CMK (cell line): ENCODE data around the gene NSG1.
"Not testable (repeated sequence)": the region's sequence is repeated elsewhere in the genome, so short reads cannot be mapped to it uniquely, and the experiment has no call there.

Source experiments
- DNase-seq: peaks from one replicate; pipeline ENCODE4 v3.0.0-alpha.2; 2010; ENCODE audit warnings: low read depth

The NSG1 gene, protein sequence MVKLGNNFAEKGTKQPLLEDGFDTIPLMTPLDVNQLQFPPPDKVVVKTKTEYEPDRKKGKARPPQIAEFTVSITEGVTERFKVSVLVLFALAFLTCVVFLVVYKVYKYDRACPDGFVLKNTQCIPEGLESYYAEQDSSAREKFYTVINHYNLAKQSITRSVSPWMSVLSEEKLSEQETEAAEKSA

DNA sequence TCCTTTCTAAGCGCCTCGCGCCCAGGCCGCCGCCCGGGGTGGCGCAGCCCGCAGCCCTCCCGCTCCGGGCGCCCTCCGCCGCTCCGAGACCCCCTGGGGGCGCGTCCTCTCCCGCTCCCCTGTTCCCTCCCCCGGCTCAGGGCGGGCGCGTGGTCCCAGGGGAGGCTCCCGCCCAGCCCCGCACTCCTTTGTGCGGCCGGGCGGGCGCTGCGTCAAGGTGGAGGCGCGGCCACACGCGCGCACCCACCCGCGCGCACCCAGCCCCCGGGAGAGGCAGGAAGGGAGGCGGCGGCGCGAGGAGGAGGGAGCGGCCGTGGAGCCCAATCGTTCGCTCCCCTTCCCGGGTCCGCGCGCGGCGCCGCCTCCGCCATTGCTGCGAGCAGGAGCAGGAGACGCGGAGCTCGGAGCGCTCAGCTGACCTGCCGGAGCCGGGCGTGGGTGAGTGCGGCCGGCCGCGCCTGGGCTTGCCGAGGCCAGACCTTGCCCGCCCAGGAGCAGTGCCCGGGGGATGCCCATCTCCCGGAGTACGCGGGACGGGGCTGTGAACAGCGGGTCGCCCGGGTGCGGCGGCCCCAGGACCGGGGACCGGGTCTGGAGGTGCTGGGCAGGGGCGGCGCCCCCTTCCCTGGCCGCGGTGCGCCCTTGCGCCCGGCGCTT lies at the start of gene NSG1:
TSS of gene NSG1 (plus strand) at position 367 of the 657 bp plus-strand sequence. CDS start 528 bp downstream, outside the sequence.
- no peak for DNase-seq

DNA sequence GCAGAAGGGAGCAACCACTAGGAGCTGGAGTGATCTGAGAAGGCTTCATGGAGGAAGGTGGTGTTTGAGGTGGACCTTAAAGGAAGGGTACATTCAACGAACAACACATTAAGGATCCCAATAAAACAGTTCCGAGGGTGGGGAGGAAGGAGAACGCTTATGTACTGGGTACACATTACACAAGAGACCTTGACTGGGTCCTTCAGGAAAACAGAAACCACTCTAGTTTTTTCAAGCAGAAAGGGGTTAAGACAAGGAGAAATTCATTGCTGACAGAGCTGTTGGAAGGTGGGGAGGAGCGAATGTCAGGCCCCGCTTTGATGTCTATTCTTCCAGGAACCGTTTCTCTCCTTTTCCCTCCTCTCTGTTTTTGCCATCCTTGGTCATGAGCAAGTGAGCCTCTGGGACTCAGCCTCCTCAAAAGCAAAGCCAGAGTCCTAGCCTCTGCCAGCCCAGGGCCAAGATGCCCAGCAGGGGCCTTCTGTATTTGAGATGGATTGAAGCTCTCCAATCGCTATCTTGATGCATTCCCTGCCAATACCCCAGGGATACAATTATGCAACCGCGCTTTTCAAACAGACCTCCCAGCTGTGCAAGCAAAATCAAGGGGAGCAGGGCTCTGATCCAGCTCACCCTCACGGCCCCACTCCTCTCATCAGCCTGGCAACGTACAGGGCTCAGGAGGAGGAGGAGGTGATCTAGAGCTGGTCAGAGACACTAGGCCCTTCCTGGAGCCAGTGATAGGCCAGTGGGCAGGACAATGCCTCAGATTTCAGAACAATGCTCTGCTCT lies 48.5 kb upstream of the NSG1 start:
- DNase-seq: no peak

DNA sequence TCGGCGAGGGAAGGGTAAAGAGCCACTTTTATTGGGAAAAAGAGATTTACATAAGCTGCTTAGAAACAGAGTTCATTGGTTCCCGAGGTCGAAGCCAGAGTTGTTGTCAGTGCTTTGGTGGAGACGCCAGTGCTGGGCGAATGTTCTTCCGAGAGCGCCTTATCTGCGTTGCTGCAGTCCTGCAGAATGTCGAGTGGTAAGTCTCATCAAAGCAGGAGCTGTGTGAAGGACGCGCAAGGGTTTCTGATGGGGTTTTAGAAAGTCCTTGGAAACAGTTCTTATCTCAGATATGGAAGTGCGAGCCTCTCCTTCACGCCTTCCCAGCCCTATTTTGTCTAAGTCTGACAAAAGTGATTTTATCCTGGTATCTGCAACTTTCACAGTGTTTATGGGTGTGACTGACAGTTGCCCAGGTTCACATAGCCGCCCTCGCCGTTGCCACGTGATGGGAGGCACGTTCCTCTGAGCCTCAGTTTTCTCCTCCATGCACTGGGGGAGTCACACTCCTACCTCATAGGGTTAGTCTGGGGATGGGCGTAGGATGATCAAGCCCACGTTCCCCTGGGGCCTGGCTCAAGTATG lies 47.3 kb upstream of the NSG1 start:
- no peak for DNase-seq

DNA sequence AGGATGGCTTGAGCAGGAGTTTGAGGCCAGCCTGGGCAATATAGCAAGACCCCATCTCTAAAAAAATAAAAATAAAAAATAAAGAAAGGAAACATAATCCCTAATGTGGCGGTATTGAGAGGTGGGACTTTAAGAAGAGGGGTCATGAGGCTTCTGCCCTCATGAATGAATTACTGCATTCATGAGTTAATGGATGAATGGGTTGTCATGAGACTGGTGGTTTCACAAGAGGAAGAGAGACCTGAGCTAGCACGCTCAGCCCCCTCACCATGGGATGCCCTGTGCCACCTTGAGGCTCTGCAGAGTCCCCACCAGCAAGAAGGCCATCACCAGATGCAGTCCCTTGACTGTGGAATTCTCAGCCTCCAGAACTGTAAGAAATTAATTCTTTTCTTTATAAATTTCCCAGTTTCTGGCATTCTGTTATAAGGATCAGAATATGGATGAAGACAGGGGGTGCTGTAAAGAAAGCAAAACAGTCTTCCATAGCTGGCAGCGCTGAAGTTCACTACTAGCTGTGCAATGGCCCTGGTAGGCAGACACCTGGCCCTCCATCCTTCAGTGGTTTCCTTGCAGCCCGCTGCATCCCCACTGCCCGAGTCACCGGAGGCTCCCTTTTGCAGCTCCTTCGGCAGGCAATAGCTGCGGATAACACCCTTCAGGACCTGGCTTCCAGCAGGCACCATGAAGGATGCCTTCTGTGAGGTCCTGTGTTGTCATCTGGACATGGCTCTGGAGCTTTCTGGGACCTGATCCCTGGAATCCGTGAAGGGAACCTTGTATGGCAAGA lies 44.8 kb upstream of the NSG1 start:
- no peak for DNase-seq

DNA sequence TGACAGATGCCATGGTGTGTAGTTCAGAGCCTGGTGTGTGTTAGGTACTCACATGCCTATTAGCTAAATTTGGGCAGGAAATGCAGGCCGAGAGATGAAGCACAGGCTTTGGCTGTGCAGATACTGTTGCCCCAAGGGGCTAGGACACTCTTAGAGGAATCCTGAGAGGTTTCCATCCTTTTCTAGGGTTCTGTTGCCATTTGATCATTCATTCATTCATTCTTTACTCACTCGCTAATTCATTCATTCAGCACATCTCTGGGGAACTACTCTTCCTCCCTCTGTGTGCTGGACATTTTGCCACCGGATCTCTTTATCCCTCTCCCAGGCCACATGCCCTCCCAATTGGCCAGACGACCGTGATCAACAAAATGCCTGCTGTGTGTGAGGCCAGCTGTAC lies 43.9 kb upstream of the NSG1 start:
- DNase-seq: no peak

DNA sequence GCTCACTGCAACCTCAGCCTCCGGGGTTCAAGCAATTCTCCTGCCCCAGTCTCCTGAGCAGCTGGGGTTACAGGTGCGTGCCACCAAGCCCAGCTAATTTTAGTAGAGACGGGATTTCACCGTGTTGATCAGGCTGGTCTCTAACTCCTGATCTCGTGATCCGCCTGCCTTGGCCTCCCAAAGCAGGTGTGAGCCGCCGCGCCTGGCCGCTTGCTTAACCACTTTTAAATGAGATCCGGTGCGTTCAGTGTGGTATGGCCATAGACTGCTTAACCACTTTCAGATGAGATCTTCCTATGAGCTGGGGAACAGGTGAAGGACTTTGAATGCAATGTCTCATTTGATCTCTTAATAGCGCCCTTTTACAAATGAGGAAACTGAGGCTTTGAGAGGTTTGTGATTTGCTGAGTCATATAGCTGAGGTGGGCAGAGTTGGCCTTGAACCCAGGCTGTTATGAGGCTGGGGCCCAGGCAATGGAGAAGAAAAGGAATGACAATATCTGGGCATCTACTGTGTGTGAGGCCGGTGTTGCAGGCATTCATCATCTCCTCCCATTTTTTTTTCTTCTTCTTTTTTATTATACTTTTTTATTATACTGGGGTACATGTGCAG lies 41.9 kb upstream of the NSG1 start:
- no peak for DNase-seq

DNA sequence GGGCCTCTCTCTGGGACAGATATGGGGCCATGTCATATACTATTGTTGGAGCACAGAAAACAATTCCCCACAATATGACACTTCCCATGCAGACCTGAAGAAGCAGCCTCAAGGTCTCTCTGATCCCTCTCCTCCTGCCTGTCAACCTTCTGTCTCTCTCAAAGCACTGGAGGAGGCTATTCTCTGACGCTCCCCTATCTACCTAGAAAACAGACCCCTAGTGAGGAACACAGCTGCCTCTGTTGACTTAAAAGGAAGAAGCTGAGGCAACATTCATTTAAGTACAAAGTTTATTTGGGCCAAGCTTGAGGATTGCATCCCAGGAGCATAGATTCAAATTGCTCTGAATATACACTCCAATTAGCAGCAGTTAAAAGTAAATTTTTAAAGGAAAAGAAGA lies 39.3 kb upstream of the NSG1 start:
- no peak for DNase-seq

DNA sequence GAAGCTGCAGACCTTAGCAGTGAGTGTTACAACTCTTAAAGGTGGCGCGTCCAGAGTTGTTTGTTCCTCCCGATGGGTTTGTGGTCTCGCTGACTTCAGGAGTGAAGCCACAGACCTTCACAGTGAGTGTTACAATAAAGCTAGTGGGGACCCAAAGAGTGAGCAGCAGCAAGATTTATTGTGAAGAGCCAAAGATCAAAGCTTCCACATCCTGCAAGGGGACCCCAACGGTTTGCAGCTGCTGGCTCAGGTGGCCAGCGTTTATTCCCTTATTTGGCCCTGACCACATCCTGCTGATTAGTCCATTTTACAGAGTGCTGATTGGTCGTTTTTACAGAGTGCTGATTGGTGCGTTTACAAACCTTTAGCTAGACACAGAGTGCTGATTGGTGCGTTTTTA lies 38.3 kb upstream of the NSG1 start:
- not testable (repeated sequence) for DNase-seq

DNA sequence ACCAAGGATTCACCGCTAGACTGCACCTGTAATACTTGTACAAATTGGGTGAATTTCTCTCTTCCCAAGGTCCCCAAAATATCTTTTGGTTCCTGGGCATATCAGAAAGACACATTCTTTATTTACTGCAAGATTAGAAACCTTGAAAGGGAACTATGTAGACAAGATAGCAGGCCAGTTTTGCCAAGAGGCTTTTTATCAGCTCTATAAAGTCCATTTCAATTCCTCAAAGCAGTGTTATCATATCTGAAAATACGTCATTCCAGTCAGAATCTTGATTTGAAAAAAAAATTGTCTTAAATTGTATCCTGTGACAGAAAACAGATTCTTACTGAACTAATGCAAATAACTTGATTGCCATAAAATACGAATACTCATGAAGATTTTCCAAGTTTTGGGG lies 37.0 kb upstream of the NSG1 start:
- DNase-seq: no peak

DNA sequence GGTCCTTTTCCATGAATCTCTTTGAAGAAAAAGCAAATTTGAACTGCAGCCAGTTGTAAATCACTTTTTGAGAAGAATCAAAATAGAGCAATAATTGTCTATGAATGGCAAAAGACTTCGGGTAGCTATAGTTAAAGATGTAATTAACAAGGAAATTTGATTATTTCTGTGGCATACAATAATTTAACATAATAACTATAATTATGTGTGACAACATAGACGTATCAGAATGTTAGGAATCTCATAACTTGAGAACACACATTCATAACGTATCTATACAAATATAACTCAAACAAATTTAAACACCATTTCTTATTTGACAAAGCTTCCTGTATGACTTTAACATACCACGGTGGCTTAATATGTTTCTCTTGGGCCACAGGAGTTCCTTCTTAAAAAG lies 36.0 kb upstream of the NSG1 start:
- DNase-seq: no peak

DNA sequence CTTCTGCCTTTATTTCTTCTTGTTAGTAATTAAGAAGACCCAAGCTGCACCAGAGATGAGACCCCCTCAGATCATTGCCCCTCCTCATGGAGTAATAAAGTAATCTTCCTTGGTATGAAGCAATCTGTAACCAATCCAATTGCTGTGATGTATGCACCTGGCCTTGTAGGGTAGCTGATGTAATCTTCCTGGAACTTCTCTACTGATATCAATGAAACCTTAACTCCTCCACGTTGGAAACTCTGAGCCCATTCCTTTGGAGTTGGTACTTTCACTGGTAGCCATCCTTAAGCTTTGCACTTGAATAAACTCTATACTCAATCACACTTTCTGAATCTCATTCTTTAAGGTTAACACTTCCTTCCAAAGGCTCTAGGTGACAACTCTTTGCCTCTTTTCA lies 31.6 kb upstream of the NSG1 start:
- no peak for DNase-seq

DNA sequence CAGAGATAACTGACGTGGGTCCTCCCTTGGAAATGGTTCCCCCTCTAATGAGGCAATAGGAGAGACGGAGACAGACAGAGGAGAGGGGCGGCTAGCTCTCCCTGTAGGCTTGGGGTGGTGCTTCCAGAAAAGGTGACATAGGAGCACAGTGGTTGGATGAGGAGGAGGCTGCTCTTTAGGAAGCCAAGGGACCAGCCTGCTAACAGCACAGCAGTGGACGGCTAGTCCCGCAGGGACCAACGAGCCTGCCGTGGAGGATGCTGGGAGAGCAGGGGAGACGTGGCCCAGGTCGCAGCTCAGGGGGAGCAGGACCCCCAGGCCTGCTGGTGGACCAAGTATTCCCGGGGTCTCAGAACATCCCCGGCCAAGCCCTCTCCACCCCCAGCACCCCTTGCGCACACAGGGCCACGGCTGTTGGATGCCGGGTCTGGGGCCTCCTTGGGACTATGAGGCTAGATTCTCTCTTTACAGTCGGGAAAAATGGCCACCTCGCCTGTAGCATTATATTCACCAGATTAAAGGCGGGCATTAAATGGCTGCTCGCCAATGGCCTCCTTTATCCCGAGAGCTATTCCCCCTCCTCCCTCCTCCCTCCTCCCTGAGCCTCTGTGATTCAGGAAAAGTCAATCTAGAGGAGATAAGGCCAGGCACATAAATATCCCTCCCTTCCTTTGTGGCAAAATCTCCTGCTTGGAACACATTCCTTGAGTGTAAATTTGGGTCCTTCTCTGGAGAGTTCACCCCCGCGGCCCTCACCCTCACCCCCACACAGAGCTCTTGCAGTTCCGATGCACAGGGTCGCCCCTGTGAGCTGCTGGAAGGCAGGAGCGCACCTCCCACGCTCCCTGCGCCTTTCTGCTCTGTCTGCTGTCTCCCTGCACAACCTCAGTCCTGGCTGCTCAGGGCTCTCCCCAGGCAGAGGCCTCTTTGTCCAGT lies 30.5 kb upstream of the NSG1 start:
- DNase-seq: no peak

DNA sequence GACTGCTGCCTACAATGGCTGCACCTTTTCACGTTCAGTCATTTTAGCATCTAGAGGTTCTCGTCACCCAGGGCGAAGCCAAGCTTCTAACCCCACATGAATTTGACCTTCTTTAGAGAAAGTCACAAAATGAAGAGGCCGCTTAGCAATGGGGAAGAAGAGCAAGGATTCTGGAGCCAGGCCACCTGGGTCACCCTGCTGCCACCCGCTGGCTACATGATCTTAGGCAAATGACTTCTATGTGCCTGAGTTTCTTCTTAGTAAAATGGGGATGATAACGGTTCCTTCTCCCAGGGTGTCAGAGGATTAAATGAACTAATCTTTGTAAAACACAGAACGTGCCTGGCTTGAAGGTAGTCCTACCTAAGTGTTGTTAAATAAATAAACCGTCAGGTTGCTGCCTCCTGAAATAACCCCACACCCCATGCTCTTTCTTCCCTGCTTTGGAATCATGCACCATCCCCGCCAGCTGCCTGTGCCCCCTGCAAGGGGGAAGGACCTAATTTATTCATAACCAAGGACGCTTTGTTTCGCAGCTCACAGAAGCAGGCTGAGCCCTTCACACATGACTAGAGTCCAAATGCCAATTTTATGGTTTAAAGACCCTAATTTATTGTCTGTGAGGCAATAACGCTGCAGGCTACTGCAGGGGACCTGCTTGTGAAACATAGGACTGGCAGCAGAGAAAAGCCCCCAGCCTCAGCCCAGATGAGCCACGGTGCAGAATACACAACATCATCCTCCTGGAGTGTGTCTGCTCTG lies 28.6 kb upstream of the NSG1 start:
- DNase-seq: no peak

DNA sequence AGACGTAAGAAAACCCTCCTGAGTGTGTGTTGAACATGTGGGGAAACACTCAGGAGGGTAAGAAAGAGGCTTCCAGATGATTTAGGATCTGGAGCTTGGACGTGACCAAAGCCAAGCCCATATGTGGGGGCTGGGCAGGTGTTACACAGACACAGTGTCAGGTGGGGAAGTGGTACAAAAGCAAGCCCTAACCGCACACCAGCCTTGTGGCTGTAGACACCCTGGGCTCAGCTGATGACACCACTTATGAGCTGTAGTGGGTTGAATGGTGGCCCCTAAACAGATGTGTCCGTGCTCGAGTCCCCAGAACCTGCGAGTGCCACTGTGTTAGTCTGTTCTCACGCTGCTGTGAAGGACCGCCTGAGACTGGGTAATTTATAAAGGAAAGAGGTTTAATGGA lies 25.0 kb upstream of the NSG1 start:
- DNase-seq: no peak

DNA sequence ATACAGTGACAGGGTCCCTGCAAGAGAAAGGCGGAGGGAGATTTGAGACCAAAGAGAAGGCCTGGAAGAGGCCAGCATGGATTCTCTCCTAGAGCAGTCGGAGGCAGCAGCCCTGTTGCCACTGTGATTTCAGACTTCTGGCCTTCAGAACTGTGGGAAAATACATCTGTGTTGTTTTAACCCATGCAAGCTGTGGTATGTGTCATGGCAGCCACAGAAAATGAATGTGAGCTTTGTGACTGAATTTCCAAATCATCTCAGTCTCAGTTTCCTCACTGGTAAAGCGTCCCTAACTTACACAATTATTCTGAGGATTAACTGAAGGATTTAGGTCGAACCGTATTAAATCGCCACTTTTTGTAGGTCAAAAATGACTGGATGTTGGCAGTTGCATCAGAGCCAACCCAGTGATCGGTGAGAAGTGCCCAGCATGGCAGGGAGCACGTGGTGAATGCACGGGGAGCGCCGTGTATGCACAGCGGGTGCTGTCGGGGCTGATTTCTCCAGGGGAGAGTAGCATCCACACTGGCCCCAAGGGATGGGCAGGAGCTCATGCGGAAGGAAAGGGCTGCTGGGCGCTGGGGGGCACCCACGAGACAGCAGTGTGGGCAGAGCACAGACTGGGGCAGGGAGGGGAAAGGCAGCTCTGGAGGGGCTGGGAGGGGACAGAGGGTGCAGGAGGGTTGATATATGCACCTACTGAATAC lies 23.8 kb upstream of the NSG1 start:
- no peak for DNase-seq

DNA sequence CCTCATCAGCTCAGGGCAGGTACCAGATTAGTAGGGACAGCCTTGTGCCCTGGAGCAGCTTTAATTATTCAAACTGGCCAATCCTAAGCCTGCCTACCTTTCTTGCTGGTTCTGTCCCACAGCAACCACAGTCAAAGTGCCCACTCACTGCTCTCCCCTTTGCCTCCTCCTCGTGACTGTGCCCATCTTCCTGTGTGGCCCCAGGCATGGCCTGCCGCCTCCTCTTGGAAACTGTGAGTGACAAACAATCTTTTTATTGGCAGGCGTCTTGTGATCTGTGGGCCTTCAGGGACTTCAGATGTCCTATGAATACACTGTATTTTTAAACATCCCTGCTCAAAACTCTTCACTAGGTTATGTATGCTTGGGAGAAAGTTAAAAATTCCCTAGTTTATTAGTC lies 22.8 kb upstream of the NSG1 start:
- DNase-seq: no peak

DNA sequence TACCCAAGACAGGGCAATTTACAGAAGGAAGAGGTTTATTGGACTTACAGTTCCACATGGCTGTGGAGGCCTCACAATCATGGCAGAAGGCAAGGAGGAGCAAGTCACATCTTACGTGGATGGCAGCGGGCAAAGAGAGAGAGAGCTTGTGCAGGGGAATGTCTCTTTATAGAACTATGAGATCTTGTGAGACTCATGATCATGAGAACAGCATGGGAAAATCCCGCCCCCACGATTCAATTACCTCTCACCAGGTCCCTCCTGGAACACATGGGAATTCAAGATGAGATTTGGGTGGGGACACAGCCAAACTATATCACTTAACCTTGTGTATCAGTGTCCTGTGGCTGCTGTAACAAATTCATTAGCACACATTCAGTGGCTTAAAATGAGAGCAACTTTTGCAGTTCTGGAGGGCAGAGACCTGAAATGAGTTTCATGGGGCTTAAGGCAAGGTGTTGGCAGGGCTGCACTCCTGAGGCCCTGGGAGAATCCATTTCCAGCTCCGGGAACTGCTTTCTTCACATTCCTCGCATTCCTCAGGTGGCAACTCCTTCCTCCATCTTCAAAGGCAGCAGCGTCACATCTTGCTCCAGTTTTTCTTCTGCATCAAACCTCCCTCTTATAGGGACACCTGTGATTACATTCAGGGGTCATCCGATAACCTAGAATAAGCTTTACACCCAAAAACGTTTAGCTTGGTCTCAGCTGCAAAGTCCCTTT lies 22.3 kb upstream of the NSG1 start:
- DNase-seq: no peak

DNA sequence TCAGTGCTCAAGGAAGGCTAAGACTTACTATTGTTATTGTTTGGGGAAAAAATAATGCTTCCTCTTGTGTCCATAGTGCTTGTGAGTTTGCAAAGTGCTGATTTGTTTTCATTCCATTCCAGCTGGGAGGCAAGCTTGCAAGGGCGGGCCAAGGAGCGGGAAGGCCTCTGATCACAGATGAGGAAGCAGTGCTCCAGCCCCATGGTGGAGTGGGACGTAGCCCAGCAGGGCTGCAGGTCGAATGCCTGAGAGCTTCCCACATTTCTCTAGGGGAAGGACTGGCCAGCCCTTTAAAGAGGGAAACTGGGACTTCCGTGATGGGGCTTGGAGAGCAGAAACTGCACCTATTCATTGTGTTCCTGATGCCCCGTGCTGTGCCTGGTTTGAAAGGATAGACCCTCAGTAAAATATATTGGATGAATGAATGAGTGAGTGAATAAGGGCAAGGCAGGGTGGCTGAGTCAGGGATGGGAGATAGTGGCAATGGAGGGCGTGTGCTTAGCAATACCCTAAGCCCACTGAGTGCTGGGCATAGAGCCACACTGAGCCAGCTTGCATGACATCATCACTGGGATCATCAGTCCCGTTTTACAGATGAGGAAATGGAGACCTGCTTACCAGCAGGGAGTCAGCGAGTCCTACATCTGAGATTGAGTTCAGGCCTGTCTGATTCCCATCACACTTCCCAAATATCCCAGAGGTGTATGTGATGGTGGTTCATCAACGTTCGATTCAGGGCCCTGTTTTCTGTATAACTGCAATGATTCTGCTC lies 17.9 kb upstream of the NSG1 start:
- no peak for DNase-seq
